Activated CD8-positive, alpha-beta memory T cell treated with anti-CD3 and anti-CD28 coated beads, Interleukin-2, amount 50 U/mL, for 24 hours (primary cell): ENCODE results near the gene OSGIN1.
"Not testable (repeated sequence)": the region's sequence is repeated elsewhere in the genome, so short reads cannot be mapped to it uniquely, and the experiment has no call there.

ENCODE experiments used
- DNase-seq: peaks from one replicate; pipeline ENCODE4 v3.0.0-alpha.2; 2020; ENCODE audit errors: extremely low read depth

Gene OSGIN1

DNA sequence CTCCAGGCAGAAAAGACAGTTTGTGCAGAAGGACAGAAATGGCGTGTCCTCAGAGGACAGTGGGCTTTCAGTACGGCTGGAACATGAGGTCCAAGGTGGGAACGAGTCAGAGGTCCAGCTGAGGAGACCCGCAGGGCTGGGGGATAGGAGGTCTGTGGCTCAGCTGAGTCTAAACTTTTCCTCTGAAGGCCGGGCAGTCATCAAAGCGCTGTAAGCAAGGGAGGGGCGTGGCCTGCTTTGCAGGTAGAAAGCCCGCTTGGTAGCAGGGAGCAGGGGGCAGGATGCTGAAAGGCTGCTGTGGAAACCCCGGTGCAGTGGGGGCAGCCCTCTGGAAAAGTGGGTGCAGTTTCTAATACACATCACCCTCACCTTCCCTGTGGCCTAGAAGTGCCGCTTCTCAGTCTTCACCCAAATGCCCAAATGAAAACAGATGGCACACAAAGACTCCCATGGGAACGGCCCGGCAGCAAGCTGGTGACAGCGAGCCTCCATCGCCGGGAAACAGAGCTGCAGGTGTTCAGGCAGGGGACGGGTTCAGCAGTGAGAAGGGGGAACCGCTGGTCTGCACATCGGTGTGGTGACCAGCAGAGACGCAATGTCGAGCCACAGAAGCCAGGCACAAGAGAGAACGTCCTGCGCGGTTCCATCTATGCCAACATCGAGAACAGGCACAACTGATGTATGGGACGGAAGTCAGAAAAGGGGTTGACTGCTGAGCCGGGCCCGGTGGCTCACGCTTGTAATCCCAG, 12.2 kb upstream of the OSGIN1 start:
- DNase-seq = no peak

DNA sequence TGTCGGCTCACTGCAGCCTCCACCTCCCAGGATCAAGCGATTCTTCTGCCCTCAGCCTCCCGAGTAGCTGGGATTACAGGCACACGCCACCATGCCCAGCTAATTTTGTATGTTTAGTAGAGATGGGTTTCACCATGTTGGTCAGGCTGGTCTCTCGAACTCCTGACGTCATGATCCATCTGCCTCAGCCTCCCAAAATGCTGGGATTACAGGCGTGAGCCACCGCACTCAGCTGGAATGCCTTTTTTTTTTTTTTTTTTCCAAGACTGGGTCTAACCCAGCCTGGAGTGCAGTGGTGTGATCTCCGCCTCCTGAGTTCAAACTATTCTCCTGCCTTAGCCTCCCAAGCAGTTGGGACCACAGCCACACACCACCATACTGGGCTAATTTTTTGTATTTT, 11.5 kb upstream of the OSGIN1 start:
- not testable (repeated sequence) for DNase-seq

DNA sequence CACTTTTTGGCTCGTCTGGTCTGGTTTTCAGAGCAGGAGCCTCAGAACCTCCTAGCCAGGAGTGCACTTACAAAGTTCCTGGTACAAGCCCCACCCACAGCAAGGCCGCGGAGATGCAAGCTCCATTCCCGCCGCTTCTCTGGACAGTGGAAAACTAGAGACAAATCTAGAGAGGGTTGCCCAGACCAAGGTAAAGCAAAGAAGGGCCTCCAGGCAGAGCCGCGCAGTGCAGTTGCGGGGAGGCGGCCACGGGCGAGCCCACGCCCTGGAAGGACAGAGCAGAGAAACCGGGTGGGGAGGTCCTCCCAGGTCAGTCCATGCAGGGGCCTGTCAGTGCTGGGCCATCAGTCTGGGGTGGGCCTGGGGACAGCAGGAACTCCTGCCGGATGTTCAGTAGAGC, 11.0 kb upstream of the OSGIN1 start:
- DNase-seq = no peak

DNA sequence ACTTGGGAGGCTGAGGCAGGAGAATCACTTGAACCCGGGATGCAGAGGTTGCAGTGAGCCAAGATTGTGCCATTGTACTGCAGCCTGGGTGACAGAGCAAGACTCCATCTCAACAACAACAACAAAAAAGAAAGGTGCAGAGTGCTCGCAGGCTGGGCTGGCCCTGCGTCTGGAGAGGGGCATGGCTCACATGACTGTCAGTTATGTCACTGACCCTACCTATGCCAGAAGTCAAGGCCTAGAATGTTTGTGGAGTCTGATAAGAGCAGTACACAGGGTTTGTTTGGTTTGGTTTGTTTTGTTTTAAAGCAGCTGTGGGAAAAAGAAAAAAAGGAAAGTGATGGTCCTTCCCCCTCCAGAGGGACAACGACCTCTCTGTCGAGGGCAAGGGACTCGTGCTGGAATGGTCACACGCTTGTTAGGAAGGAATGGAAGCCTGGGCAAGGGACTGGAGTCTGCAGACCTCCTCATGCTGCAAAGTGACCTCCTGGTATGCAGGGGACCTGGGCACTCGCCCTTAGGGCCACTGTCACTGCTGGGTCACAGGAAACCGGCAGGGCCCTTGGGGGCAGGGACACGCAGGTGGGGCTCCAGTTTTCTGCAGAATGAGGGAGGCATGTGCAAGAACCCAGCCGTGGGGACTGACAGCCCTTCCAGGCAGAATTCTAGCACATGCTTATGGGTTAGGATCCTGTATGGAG, 10.1 kb upstream of the OSGIN1 start:
- DNase-seq = no peak

DNA sequence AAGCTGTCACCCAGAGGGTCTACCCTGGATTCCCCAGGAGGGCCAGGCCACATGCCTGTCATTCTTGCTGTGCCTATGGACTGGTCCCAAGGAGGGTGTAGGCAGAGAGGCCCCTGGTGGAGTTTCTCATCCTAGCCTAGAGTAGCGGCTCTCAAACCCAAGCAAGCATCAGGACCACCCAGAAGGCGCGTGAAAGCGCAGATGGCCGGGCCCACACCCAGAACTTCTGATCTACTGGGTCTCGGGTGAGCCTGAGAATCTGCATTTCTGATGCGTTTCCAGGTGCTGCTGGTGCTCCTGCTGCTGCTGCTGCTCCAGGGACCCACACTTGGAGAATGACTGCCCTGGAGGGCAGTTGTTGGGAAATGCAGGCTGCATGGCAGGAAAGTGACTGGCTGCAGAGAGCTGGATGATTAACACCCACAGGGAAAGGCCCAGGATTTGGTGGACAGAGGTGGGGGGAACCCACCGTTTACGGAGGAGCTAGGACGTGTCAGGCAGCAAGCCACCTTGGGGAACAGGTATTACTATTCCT, 9.5 kb upstream of the OSGIN1 start:
- no peak for DNase-seq

DNA sequence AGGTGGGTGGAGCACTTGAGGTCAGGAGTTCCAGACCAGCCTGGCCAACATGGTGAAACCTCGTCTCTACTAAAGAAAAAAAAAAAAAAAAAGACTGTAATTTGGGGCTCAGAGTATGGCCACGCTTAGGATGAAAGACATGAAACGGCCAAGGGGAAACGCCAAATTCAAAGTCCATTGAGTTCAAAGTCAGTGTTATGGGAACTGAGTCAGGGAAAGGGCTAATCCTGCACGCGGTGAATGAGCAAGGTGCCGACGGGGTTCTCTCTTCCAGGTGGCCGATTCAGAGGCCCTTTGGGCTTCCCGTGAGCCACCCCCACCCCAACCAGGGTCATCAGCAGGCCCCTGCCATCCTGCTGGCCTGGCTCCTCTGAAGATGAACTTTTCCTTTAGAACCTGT, 7.5 kb upstream of the OSGIN1 start:
- DNase-seq = no peak

DNA sequence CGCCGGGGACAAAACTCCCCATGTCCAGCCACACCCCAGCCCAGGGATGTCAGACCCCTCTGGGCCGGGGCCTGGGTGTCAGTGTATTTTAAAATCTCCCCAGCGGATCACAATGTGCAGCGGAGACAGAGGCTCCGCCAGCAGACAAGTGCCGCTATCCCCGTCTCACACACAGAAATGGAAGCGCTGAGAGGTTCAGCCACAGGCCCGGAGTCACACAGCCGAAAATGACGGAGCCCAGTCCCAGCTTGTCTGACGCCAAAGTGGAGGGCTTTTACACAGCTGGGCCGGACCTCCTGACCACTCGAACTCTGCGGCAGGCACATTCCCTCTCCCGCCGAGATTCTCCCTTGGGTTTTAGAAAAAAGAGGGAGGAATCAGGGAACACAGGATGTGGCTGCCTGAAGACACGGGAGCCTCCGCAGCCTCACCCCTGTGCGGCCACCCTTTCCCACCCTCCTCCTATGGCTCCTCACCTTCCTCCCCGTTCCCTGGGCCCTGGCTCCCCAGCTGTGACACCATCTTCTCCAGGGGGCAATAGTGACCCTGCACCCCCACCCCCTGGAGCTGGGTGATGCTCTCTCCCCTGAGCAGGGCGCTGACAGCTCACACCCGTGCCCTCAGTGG, 6.8 kb upstream of the OSGIN1 start:
- no peak for DNase-seq

DNA sequence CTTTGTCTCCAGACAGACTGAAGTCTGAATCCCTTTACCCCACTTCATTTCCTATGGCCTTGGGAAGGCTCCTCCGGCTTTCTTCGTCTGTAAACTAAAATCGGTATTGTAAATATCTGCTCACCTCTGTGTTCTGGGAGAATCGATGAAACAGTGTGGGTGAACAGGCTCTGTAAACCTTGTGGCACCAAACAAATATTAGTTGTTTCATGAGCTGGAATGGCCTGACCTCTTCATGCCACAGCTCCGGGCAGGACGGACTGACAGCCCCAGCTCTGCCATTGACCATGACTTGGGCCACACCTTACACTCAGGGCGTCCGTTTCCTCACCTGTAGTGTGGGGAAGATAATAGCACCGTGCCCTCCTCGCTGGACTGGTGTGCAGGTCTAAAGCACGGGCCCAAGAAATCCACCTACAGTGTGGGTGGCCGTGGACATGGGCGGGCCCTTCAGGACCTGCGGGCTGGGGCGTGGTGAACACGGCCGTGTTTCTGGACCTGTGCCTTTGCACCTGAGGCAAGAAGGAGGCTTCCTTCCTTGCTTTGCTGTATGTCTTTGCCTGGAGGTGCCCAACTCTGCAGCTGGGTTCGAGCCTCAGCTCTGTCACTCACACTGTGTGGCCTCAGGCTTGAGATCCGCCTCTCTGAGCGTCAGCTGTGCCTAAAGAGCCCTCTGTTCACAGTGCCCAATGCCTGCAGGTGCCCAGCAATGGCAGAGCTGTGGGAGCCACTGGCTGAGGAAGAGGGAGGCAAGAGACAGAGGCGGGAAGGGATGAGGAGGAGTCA, 6.1 kb upstream of the OSGIN1 start:
- no peak for DNase-seq

DNA sequence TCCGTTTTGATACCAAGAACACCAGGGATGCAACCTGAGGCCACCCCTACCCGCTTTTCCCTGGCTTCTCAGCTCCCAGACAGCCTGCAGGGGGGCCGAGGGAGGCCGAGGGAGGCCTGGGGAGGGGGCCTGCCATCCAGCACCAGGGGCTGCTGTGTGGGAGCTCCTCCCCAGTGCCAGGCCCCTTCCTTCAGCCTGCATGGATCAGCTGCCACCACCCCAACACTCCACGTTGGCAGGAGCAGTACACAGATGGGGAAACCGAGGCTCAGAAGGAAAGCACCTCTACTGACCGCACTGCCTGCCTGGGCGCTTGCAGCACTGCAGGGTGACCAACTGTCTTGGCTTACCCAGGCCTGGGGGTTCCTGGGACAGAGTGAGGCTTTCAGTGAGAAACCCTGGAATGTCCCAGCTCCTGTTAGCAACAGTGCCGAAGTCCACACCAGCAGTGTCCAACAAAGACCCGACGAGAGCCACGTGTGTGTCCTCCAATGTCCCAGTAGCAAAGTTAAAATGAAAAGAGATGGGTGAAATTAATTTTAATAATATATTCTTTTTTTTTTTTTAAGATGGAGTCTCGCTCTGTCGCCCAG, 5.3 kb upstream of the OSGIN1 start:
- DNase-seq = no peak

DNA sequence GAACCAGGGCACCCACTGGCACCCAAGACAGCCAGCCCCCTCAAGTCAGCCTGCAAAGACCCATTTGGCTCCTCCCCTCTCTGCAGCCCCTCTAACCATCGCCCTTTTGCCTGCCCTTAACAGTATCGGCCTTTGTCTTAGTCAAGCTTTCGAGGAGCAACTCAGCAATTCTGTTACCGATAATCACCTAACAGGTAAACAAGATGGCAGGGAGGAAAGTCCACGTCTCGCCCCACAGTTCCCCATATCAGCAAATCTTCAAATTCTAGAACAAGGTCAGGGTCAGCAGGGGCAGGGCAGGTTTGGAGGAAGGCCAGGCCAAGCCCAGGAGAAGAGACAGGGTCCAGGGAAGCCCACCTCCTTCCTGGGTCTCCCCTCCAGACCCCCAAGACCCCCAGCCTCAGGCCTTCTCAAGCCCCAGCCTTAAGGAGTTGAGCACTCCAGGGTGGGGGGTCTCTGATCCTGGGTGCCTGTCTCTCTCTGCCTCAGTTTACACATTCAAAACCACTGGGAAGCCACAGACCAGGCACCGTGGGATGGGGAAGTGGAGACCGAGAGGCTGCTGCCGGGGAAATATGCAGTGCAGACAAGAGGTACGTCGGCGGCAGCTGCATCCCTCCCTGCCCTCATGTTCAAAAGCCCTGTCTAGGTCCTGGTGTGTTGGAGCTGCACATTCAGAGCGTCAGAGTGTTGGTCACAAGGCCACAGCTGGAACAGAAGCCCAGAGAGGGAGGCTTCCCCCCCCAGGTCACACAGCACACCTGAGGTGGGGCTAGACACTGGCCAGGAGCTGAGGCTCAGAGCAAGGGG, 3.9 kb upstream of the OSGIN1 start:
- DNase-seq = no peak

DNA sequence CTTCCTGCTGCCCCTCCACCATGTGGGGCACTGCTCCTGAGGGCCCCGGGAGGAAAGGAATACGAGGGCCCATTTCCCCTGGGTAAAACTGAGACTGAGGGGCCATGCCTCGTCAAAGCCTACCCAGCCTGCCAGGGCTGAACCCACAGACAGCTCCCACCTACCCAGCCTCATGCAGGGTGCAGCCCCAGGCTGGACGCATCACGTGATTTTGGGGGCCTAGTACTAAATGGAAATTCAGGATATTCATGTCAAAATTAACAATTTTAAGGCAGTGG, 3.4 kb upstream of the OSGIN1 start:
- DNase-seq = no peak

DNA sequence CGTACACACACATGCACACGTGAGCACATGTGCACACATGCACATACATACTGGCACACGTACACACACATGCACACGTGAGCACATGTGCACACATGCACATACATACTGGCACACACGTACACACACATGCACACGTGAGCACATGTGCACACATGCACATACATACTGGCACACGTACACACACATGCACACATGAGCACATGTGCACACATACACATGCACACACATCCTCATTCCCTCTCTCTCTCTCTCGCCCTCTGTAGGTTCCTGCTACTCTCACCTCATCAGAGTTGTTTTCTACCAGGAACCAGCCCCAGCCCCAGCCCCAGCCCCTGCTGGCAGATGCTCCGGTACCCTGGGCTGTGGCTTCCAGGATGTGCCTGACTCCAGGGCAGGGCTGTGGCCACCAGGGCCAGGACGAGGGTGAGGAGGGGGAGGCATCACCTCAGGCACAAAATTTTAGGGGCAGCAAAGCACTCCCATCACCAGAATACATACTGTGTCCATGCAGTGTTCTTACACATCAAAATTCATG, 2.1 kb upstream of the OSGIN1 start:
- DNase-seq = not testable (repeated sequence)

DNA sequence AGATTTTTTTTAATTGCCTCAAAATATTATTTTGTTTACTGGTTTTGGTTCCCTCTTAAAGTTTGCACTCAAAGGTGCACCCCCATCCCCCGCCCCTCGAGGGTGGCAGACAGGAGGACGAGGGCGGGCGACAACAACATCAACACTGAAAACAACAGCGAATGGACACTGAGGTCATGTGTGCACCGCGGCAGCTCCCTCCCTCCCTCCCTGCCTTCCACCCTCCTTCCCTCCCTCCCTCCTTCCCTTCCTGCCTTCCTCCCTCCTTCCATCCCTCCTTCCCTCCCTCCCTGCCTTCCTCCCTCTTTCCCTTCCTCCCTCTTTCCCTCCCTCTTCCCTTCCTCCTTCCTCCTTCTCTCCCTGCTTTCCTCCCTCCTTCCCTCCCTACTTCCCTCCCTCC, 1.5 kb upstream of the OSGIN1 start:
- DNase-seq = no peak

DNA sequence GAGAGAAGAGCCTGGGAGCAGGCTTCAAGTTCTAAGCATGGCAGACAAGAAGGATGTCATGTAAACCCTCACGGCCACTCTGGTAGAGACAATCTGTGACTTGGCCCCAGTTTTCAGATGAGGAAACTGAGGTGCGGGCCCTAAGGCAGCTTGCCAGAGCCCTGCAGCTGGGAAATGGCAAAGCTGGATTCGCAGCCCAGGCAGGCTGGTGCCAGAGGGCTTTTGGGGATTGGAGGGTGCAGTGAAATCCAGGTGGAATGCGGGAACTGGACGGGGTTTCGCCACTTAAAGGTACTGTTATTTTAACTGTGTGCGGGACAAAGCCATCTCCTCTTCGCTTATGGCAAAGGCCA, 477 bp upstream of the OSGIN1 start:
- no peak for DNase-seq

DNA sequence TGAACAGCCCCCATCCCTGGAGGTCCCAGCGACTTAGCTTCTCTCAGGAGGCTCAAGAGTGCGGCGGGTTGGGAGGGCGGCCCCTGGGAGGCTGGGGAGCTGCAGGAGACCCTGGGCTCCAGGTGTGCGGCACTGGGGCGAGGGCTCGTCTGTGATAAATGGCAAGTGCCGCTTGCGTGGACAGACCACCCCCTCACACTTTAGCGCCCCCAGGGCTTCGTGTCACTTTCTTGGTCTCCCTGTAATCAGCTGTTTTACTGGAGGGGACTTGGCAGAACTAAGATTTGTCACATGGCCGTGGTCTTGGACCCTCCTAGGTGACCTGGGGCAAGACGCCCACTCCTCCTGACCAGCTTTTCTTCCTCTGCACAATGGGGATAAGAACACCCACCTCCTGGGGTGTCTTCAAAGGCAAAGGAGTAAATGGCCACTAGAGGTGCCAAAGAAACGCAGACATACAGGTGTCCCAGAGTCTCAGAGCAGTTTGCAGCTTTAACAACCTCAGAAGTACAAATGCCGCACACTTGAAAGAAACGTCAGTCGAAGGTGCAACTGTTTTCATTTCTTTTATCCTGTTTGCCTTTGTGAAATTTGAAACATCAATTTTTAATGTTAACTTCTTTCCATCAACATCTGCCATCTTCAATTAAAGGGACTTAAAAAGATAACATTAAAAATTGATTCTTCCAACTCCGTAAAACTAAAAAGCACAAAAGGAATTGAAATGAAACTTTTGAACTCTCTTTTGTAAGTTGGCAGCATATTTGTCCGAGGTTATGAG, 946 bp downstream of the OSGIN1 start:
- no peak for DNase-seq

DNA sequence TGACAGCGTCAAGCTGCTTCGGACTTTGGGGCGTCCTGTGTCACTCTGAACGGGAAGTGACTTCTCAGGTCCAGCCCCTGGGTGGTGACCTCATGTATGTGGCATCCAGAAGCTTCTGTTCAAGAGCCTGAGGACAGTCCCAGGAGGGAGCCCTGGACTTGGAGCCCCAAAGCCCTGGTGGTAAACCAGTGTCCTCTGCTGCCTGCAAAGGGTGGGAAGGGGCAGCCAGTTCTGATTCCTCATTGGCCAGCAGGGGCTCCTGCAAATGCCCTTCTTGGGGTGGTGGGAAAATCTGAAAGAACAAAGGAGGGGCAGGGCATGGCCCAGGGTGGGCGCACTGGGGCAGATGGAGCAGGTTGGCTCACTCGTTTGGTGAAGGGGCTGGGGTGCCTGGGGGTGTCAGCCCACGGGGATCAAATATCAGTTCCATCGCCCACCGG, 1.6 kb downstream of the OSGIN1 start:
- DNase-seq = no peak

DNA sequence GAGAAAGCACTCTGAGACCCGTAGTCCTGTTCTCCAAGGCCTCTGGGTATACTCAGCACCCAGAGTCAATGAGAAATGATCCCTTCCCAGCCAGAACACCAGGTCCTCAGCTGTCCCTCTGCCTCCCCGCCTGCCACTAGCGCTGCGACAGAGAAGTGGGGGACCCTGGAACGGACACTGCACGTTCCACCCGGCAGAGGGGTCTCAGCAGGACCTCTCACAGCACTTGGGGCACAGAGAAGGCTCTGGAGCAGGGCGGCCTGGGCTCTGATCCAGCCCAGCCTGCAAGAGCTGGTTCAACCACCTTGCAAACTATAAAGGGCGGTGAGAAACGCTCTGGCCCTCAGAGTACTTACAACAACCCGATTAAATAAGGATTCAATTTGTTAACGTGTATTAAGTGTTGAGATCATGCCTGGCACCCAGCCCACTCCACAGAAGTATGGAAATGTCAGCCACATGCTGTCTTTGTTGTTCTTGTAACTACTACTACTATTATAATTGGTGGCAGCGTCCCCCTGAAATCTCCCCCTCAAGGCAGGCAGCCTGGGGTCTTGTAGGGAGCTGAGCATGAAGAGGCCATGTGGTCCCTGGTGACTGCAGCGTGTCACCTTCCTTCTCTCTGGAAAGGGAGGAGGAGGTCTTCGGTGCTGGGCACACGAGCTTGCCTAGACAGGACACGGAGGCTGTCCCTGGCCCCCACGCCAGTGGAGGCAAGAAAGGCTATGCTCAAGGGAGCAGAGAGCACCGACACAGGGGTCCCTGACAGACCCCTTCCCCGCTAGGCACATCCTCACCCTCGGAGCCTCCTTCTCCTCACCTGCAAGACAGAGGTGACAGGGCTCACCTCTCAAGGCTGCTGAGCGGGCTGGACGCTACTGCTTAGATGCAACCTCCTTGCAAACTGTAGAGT, 2.4 kb downstream of the OSGIN1 start:
- no peak for DNase-seq

DNA sequence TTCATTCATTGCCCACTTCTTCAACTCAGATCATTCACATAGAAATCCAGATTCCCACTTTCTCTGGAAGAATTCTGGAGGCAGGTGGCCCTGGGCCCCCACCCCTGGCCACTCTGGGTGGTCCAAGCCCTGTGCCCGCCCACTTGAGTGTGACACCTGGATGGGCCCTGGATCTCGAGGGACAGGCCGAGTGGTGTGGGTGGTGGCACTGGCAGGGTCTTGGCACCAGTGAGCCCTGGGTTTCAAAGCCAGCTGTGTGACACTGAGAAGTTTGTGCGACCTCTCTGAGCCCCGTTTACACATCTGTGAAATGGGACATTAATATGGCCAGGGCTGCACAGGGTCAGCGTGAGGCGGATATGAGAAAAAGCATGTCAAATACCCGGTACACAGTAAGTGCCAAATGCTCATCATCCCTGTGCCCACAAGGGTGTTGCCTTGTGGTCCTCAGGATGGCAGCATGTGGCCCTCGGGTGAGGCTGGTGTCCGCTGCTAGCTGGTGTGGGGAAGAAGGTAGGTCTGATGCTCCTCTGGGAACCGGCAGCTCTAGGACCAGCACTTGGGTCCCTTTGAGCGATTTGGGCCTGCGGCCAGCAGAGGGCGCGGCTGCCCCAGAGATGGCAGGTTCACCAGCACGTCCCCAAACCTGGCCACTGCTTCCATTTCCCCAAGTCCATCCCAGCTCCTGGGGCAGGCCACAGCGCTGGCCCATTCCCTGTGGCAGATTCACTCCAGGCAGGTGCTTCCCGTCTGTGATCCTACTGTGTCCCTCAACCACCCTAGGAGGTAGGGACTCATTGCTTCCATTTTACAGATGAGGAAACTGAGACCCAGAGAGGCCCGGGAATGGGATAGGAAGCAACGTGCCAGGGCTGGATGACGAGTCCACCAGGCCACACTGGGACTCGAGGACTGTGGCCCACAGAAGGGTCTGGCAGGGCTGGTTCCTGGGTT, 3.6 kb downstream of the OSGIN1 start:
- DNase-seq = peak; percentile 52
